GM13977 (cell line): ENCODE data around the gene TMEM161A.

Experiments used
- DNase-seq: peaks from one replicate; pipeline ENCODE4 v3.0.0; 2012; ENCODE audit warnings: low spot score
- CTCF ChIP-seq: IDR thresholded peaks from 2 replicates; pipeline ENCODE4 v1.5.1; 2012; ENCODE audit warnings: mild to moderate bottlenecking, control low read depth; ENCODE audit not compliant: insufficient read depth; ENCODE audit errors: extremely low read depth, missing control alignments
- in situ Hi-C: fragments of 300-500 bp; cut with MboI; formaldehyde crosslinking; loops from one replicate; pipeline ENCODE4 v1.12.0; 2022; ENCODE audit warnings: low sequenced_read_pairs, low pct_unique_long_range_greater_than_20kb, mixed read lengths, inconsistent platforms; ENCODE audit not compliant: unreplicated experiment

Gene TMEM161A

GRCh38 chr19:19122902-19123301 is 15.4 kb downstream of the TMEM161A start:
- DNase-seq: no peak
- no peak for TF ChIP-seq CTCF
- in situ Hi-C loops: no loop called here

- no peak for TF ChIP-seq CTCF
- in situ Hi-C loops: no loop called here
- DNase-seq: no peak
Measured at GRCh38 chr19:19121371-19121770, 16.9 kb downstream of the TMEM161A start.

GRCh38 chr19:19120308-19121231 is 17.7 kb downstream of the TMEM161A start:
- no peak for DNase-seq
- no peak for TF ChIP-seq CTCF
- in situ Hi-C loops: no loop called here

- in situ Hi-C loops: no loop called here
Measured at GRCh38 chr19:19119325-19120237, 18.7 kb downstream of the TMEM161A start.

GRCh38 chr19:19115954-19116353 is 22.3 kb downstream of the TMEM161A start:
- DNase-seq: peak; percentile 72
- in situ Hi-C loops: no loop called here
- TF ChIP-seq CTCF: peak; percentile 63

More at GRCh38 chr19:19119325-19120237, 18.7 kb downstream of the TMEM161A start:
- no peak for TF ChIP-seq CTCF
- no peak for DNase-seq

GRCh38 chr19:19113040-19113626 is 25.1 kb downstream of the TMEM161A start:
- TF ChIP-seq CTCF: peak; percentile 4
- DNase-seq: no peak
- in situ Hi-C loops: no loop called here
